WI38 (cell line): Measurements from ENCODE around the gene SURF6.
"Not testable (repeated sequence)": the region's sequence is repeated elsewhere in the genome, so short reads cannot be mapped to it uniquely, and the experiment has no call there.

Experiments used
- H3K4me3 ChIP-seq: 2 replicates; pipeline ENCODE4 v1.5.1; 2011; ENCODE audit warnings: low read depth, mild to moderate bottlenecking, control low read depth, low read length
- CTCF ChIP-seq: IDR thresholded peaks from 2 replicates; pipeline ENCODE4 v1.5.1; 2012; ENCODE audit warnings: low read depth, mild to moderate bottlenecking, control low read depth, low read length

The SURF6 gene

GRCh38 chr9:133379153-133380086 is 43.4 kb upstream of the SURF6 start:
- no peak overlapping the region for H3K4me3 ChIP-seq
- no peak for TF ChIP-seq CTCF

- H3K4me3 ChIP-seq, result no peak overlapping the region
- no peak for TF ChIP-seq CTCF
Observed at GRCh38 chr9:133378408-133378962, 42.5 kb upstream of the SURF6 start.

DNA sequence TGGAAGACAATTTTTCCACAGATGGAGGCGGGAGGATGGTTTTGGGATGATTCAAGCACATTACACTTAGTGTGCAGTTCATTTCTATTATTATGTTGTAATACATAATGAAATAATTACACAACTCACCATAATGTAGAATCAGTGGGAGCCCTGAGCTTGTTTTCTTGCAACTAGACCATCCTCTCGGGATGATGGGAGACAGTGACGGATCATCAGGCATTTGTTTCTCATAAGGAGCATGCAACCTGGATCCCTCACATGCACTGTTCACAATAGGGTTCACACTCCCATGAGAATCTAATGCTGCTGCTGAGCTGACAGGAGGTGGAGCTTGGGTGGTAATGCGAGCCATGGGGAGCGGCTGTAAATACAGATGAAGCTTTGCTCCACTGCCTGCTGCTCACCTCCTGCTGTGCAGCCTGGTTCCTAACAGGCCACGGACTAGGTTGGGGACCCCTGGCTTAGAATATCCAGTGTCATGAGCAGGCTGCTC is 41.8 kb upstream of the SURF6 start:
- no peak overlapping the region for H3K4me3 ChIP-seq
- no peak for TF ChIP-seq CTCF

- not testable (repeated sequence) for H3K4me3 ChIP-seq
Observed at GRCh38 chr9:133377280-133377679, 41.3 kb upstream of the SURF6 start.

DNA sequence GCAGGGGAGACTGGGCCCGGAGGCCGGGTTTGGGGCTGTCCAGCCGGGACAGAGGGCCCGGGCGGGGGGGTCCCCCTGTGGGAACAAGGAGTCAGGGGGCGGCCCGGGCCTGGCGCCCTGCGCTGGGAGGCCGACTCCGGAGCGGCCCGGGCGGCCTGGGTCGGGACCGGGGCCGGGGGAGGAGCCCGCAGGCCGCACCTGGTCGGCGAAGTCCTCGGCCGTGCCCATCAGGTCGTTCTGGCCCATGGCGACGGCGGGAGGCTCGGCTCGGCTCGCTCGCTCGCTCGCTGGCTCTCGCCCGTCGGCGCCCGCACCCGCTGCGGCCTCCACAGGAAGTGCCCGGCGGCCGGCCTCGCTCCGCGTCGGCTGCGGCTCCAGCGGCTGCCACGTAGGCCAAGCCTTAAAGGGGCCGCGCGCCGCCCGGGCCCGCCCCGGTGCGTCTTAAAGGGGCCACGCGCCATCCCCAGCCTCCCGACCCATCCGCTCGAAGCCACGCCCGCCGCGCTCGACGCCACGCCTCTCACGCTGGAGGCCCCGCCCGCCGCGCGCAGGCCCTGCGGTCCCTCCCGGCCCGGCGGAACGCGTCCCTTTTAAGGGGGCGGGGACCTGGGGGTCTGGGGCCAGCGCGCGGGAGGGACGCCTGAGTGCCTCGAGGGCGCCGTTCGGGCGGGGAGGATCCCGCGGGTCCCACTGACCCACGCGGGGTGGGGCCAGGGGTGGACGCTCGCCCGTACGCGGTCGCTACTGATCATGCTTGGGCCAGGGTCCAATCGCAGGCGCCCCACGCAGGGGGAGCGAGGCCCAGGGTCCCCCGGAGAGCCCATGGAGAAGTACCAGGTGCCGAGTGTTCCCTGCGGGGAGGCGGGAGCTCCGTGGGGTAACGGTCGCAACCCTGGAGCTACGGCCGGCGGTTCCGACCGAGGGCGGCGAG is 40.0 kb upstream of the SURF6 start, which contains the start of the genes STKLD1 and SURF4:
STKLD1 (plus strand) TSS at position 643 of the 931 bp plus-strand sequence; CDS start at position 751, 108 bp downstream.
SURF4 (minus strand) TSS at position 337 of the 931 bp plus-strand sequence; CDS start at position 246, 91 bp downstream.
- TF ChIP-seq CTCF, result no peak
- peak within 1 kb of the TSS; percentile 82 for H3K4me3 ChIP-seq

DNA sequence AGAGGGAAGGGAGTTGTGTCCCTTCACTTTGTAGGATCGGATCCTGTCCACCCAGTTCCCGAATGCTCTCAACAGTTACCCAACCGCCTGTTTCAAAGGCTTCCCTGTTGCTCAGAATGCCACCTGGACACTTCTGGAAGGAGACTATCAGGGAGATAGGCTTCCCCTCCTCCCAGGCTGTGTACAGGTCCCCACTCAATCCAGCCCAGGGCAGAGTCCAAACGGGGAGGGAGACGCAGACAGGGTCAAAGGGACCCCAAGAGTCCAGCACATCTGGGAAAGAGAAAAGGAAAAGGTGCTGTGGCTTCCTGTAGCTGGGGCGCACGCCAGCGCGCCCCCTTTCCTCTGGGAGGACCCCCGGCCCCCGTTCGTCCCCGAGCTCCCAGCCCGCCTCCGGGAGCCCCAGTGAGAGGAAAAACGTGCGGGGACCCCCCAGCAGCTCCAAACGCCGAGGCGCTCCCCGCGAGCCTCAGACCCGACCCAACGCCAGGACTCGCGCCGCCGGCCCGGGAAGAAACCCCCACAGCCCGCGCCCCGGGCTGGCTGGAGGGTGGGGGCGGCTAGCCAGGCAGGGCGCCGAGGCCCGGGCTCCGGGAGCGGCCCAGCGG is 39.2 kb upstream of the SURF6 start:
- peak overlapping the region; percentile 82 for H3K4me3 ChIP-seq
- TF ChIP-seq CTCF, result no peak
